Measurements from ENCODE around the gene AP1M1.

DNA sequence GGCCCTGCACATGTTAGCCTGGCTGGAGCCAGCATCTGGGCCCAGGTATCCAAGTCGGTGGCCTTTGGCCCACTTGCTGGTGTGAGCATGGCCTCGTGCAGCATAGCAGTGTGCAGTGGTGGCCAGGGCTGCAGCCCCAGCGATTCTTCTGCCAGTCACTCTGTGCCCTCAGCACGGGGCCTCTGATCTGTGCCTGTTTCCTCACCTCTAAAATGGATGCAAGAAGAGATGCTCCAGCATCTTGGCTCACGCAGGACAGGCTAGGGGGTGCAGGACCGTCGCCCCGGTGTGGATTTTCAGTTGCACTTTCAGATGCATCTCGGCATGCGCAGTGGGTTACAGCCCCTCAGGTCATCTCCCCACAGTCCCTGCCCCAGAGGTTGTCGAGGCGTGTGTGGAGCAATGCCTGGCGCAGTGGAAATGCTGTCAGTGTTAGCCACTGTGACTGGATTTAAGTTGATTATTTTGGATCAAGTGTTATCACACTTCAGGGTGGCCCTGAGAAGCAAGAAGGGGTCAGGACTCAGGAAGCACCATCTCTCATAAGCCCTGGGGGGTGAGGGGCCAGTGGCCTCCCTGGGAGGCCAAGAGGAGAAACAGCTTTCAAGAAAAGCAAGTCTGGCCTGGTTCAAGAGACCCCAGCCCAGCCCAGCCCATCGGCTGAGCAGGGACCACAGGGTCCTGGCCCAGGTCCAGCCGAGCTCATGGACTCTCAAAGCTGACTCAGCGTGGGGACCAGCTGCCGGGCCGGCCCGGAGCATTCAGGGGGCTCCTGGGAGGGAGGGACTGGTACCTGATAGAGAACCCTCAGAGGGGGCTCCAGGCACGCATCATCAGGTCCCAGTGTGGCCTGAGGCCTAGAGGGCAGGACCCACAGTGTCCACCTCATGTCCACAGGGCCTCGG, 27.8 kb downstream of the AP1M1 start:
- TF ChIP-seq, protein P1, sequence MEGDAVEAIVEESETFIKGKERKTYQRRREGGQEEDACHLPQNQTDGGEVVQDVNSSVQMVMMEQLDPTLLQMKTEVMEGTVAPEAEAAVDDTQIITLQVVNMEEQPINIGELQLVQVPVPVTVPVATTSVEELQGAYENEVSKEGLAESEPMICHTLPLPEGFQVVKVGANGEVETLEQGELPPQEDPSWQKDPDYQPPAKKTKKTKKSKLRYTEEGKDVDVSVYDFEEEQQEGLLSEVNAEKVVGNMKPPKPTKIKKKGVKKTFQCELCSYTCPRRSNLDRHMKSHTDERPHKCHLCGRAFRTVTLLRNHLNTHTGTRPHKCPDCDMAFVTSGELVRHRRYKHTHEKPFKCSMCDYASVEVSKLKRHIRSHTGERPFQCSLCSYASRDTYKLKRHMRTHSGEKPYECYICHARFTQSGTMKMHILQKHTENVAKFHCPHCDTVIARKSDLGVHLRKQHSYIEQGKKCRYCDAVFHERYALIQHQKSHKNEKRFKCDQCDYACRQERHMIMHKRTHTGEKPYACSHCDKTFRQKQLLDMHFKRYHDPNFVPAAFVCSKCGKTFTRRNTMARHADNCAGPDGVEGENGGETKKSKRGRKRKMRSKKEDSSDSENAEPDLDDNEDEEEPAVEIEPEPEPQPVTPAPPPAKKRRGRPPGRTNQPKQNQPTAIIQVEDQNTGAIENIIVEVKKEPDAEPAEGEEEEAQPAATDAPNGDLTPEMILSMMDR (IDR thresholded peaks at IDR 0.05; ENCODE audit: poor library complexity), result no peak
- TF ChIP-seq EZH2phosphoT487 (IDR thresholded peaks at IDR 0.05; ENCODE audit: low read depth, severe bottlenecking, unreplicated experiment), result no peak

All from hepatocyte (in vitro differentiated cells).